Loucy (cell line): ENCODE data around the gene ARFIP2.

ENCODE experiments used
- H2AFZ ChIP-seq: fragments of 200-600 bp; sonication (generic); 2 replicates; pipeline ENCODE4 v1.6.0; 2016; ENCODE audit warnings: antibody characterized with exemption, mild to moderate bottlenecking, low read length, moderate library complexity
- H3F3A ChIP-seq: fragments of 200-600 bp; 2 replicates; pipeline ENCODE4 v1.6.0; 2016; ENCODE audit warnings: antibody characterized with exemption, low read depth, mild to moderate bottlenecking
- H3K27me3 ChIP-seq: fragments of 200-600 bp; sonication (generic); 2 replicates; pipeline ENCODE4 v1.6.1; 2014; ENCODE audit warnings: low read length, mild to moderate bottlenecking; ENCODE audit not compliant: insufficient read depth, poor library complexity, severe bottlenecking
- H3K36me3 ChIP-seq: fragments of 200-600 bp; sonication (generic); 2 replicates; pipeline ENCODE4 v1.6.1; 2016; ENCODE audit warnings: low read length; ENCODE audit not compliant: insufficient read depth
- H3K4me1 ChIP-seq: fragments of 200-600 bp; sonication (generic); 2 replicates; pipeline ENCODE4 v1.5.1; 2014; ENCODE audit warnings: low read length, mild to moderate bottlenecking; ENCODE audit not compliant: insufficient read depth, poor library complexity, severe bottlenecking
- H3K4me2 ChIP-seq: fragments of 200-600 bp; sonication (generic); 2 replicates; pipeline ENCODE4 v1.6.0; 2014; ENCODE audit warnings: antibody characterized with exemption, low read length, low read depth, mild to moderate bottlenecking; ENCODE audit not compliant: poor library complexity, severe bottlenecking
- H3K4me3 ChIP-seq: fragments of 200-600 bp; sonication (generic); 2 replicates; pipeline ENCODE4 v1.5.1; 2014; ENCODE audit warnings: low read length, mild to moderate bottlenecking, mixed read lengths; ENCODE audit not compliant: poor library complexity, severe bottlenecking
- H3K79me2 ChIP-seq: fragments of 200-600 bp; sonication (generic); 2 replicates; pipeline ENCODE4 v1.6.1; 2014; ENCODE audit warnings: low read length; ENCODE audit not compliant: insufficient read depth
- H3K9ac ChIP-seq: fragments of 200-600 bp; sonication (generic); 2 replicates; pipeline ENCODE4 v1.6.0; 2014; ENCODE audit warnings: mild to moderate bottlenecking, low read depth, low read length, moderate library complexity; ENCODE audit not compliant: poor library complexity, severe bottlenecking
- H3K9me2 ChIP-seq: fragments of 200-600 bp; sonication (generic); replicated peaks from 2 replicates; pipeline ENCODE4 v1.6.1; 2016; ENCODE audit warnings: low read depth, low read length, mixed read lengths
- H3K9me3 ChIP-seq: fragments of 200-600 bp; sonication (generic); 2 replicates; pipeline ENCODE4 v1.6.1; 2014; ENCODE audit warnings: mild to moderate bottlenecking, antibody characterized with exemption, low read length, low read depth; ENCODE audit not compliant: insufficient read depth
- H4K20me1 ChIP-seq: fragments of 200-600 bp; sonication (generic); 2 replicates; pipeline ENCODE4 v1.6.0; 2014; ENCODE audit warnings: antibody characterized with exemption, low read length, mild to moderate bottlenecking; ENCODE audit not compliant: insufficient read depth, poor library complexity, severe bottlenecking
- CTCF ChIP-seq: fragments of 200-600 bp; sonication (generic); conservative IDR thresholded peaks from 2 replicates; pipeline ENCODE4 v1.5.1; 2014; ENCODE audit warnings: mild to moderate bottlenecking, antibody characterized with exemption, low read length
- EZH2phosphoT487 ChIP-seq: fragments of 200-600 bp; IDR thresholded peaks from 2 replicates; pipeline ENCODE4 v1.6.1; 2018; ENCODE audit warnings: antibody characterized with exemption, mild to moderate bottlenecking, moderate library complexity, borderline replicate concordance

The ARFIP2 gene

DNA sequence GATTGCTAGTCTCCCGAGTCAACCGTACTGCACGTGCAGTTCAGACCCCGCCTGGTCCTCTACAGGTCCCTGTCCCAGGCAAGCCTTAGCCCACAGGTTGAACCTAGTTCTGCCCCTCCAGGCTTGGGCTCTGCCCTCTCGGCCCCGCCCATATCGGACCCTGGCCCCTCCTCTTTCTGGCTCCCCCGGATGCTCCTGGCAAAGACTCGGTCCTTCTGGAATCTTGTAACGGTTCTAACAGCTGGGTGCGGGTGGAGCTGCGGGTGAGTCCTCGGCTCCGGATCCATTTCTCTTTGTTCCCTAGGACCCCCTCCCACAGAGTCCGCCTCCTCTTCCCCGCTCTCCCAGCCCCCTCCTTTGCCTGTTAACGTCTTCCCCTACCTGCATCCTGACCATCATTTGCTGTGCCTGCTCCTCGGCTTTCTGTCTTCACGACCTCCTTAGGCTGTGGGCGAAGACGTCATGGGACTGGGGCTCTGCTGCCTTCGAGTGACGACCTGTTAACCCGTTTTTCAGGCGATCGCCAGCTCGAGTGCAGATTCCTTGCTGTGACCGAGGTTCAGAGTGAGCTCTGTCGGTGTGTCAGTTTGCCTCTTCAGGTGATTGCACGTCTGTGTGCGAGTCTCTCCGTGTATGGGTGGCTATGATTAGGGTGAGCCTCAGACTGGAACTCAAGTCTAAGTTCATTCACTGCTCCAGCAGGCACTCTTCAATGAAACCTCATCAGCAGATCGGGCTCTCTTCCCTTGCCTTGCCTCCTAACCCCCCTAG, 16.1 kb upstream of the ARFIP2 start, which contains the start of gene DNHD1:
DNHD1 (plus strand) TSS at position 212 of the 771 bp plus-strand sequence. CDS start 936 bp downstream, outside the sequence.
- TF ChIP-seq CTCF (no peak), EZH2phosphoT487 (no peak)
- no peak within 1 kb of the TSS for H3K9ac ChIP-seq
- no peaks in the 10 kb centered on the region for H3F3A ChIP-seq
- no peaks in the 10 kb centered on the region for H4K20me1 ChIP-seq
- no peaks in the 10 kb centered on the region for H3K79me2 ChIP-seq
- no peak within 1 kb of the TSS for H3K4me3 ChIP-seq
- no peaks in the 10 kb centered on the region for H3K9me3 ChIP-seq
- H3K4me1 ChIP-seq, result no peaks in the 10 kb centered on the region
- H3K36me3 ChIP-seq, result no peaks in the 10 kb centered on the region
- no peak within 1 kb of the TSS for H3K4me2 ChIP-seq
- H2AFZ ChIP-seq, result no peak within 1 kb of the TSS
- H3K27me3 ChIP-seq, result no peaks in the 10 kb centered on the region
- H3K9me2 ChIP-seq, result no peaks in the 10 kb centered on the region

DNA sequence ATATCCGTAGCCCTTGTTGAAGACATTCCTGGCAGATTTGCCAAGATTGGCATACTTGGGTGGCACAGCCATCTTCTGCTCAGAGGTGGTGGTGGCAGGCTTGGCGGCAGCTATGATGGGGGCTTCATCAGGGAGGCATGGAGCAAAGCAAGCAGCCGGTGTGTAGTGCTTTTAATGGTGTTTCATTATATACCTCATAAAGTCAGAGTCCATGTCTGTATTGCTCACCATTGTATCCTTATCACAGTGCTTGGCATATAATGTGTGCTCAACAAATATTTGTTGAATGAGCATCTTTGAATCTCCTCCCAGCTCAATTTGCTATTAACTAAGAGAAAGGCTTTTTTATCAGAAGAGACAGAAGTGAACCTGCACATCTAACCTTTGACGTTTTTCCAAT, 8.2 kb upstream of the ARFIP2 start:
- Histone ChIP-seq H3K36me3 (peaks cover 5% of the 10 kb centered on the region; the same call in 1 of the 2 replicates), H3K4me1 (peaks cover 3% of the 10 kb centered on the region), H3K27me3 (no peaks in the 10 kb centered on the region), H2AFZ (no peak overlapping the region), H3K4me2 (no peak overlapping the region), H4K20me1 (no peaks in the 10 kb centered on the region), H3K9me3 (no peaks in the 10 kb centered on the region), H3K9me2 (no peaks in the 10 kb centered on the region), H3K9ac (no peak overlapping the region), H3K79me2 (peaks cover 6% of the 10 kb centered on the region; the same call in 1 of the 2 replicates), H3F3A (no peaks in the 10 kb centered on the region), H3K4me3 (no peak overlapping the region)
- TF ChIP-seq CTCF (no peak), EZH2phosphoT487 (no peak)

GRCh38 chr11:6488821-6489220, 7.7 kb upstream of the ARFIP2 start:
- no peak overlapping the region for H3K9ac ChIP-seq
- no peaks in the 10 kb centered on the region for H3F3A ChIP-seq
- H3K9me2 ChIP-seq, result no peaks in the 10 kb centered on the region
- no peaks in the 10 kb centered on the region for H3K9me3 ChIP-seq
- peaks cover 4% of the 10 kb centered on the region for H3K4me1 ChIP-seq
- no peak for TF ChIP-seq CTCF
- no peak for TF ChIP-seq EZH2phosphoT487
- H3K36me3 ChIP-seq, result peaks cover 5% of the 10 kb centered on the region; the same call in 1 of the 2 replicates
- H3K79me2 ChIP-seq, result peaks cover 11% of the 10 kb centered on the region
- no peak overlapping the region for H3K4me2 ChIP-seq
- no peak overlapping the region for H3K4me3 ChIP-seq
- H2AFZ ChIP-seq, result no peak overlapping the region
- H3K27me3 ChIP-seq, result no peaks in the 10 kb centered on the region
- no peaks in the 10 kb centered on the region for H4K20me1 ChIP-seq
